D721Med (cell line): Measurements from ENCODE around the gene SYCP1.
"Not testable (repeated sequence)": the region's sequence is repeated elsewhere in the genome, so short reads cannot be mapped to it uniquely, and the experiment has no call there.

Source experiments
- DNase-seq: peaks from one replicate; pipeline ENCODE4 v3.0.0; 2011; ENCODE audit warnings: low spot score; ENCODE audit not compliant: insufficient read length
- FAIRE-seq: peaks from 2 replicates; lab custom pipeline; 2011; peaks lifted over from hg19 to GRCh38; lab: Jason Lieb, UNC
- TF ChIP-seq, protein P1 (sequence below): IDR thresholded peaks from 2 replicates; pipeline ENCODE4 v1.5.1; 2012; ENCODE audit warnings: mild to moderate bottlenecking, control low read depth; ENCODE audit not compliant: insufficient read depth; ENCODE audit errors: missing control alignments

Gene SYCP1

DNA sequence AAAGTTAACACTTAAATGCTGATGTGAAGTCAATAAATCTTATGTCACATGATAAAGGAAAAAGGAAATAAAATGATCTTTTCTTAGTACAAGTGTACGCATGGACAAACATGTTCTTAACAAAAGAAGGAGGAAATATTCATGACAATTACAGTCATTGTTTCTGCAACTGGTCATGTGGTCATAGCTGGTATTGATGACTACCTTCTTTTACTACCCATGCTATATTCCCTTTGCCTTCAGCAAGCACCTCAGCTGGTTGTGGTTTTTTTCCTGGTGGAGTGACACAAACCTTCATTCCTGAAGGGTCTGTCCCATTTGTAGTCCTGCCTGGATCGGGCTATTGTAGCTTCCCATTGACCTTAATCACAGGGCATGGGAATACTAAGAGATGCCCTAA is 151.5 kb downstream of the SYCP1 start:
- no peak for DNase-seq
- FAIRE-seq, result no peak
- TF ChIP-seq, protein P1, sequence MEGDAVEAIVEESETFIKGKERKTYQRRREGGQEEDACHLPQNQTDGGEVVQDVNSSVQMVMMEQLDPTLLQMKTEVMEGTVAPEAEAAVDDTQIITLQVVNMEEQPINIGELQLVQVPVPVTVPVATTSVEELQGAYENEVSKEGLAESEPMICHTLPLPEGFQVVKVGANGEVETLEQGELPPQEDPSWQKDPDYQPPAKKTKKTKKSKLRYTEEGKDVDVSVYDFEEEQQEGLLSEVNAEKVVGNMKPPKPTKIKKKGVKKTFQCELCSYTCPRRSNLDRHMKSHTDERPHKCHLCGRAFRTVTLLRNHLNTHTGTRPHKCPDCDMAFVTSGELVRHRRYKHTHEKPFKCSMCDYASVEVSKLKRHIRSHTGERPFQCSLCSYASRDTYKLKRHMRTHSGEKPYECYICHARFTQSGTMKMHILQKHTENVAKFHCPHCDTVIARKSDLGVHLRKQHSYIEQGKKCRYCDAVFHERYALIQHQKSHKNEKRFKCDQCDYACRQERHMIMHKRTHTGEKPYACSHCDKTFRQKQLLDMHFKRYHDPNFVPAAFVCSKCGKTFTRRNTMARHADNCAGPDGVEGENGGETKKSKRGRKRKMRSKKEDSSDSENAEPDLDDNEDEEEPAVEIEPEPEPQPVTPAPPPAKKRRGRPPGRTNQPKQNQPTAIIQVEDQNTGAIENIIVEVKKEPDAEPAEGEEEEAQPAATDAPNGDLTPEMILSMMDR, result no peak

DNA sequence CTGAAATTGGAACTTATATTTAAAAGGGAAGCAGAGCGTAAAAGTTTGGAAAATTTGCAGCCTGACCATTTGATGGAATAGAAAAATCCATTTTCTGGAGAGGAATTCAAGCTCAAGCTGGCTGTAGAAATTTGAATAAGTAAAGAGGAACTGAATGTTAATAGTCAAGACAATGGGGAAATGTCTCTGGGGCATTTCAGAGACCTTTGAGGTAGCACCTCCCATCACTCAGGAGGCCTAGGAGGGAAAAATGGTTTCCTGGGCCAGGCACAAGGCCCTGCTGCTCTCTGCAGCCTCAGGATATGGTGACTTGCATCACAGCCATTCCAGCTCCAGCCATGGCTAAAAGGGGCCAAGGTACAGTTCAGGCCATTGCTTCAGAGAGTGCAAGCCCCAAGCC is 157.3 kb downstream of the SYCP1 start:
- TF ChIP-seq, protein P1, result no peak
- DNase-seq (no peak), FAIRE-seq (no peak)

DNA sequence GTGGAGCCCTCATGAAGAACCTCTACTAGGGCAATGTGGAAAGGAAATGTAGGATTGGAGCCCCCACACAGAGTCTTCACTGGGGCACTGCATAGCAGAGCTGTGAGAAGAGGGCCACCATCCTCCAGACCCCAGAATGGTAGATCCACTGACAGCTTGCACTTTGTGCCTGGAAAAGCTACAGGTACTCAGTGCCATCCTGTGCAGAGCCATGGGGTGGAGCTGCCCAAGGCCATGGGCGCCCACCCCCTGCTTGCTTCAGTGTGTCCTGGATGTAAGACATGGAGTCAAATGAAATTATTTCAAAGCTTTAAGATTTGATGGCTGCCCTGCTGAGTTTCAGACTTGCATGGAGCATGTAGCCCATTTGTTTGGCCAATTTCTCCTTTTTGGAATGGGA is 157.8 kb downstream of the SYCP1 start:
- TF ChIP-seq, protein P1, result no peak
- FAIRE-seq (no peak), DNase-seq (no peak)

DNA sequence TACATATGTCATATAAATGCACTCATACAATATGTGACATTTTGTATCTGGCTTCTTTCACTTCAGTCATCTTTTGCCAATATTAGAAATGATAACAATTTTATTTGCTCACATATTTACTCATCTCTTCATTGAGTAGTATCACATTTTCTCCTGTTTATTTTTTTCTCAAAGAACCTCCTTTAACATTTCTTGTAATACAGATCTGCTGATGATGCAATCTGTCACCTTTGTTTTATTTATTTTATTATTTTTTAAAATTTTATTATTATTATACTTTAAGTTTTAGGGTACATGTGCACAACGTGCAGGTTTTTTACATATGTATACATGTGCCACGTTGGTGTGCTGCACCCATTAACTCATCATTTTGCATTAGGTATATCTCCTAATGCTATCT is 159.1 kb downstream of the SYCP1 start:
- no peak for DNase-seq
- FAIRE-seq, result no peak
- TF ChIP-seq, protein P1, result no peak

DNA sequence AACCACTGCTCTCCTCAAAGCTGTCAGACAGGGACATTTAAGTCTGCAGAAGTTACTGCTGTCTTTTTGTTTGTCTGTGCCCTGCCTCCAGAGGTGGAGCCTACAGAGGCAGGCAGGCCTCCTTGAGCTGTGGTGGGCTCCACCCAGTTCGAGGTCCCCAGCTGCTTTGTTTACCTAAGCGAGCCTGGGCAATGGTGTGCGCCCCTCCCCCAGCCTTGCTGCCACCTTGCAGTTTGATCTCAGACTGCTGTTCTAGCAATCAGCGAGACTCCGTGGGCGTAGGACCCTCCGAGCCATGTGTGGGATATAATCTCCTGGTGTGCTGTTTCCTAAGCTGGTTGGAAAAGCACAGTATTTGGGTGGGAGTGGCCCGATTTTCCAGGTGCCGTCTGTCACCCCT is 164.9 kb downstream of the SYCP1 start:
- not testable (repeated sequence) for DNase-seq, FAIRE-seq

DNA sequence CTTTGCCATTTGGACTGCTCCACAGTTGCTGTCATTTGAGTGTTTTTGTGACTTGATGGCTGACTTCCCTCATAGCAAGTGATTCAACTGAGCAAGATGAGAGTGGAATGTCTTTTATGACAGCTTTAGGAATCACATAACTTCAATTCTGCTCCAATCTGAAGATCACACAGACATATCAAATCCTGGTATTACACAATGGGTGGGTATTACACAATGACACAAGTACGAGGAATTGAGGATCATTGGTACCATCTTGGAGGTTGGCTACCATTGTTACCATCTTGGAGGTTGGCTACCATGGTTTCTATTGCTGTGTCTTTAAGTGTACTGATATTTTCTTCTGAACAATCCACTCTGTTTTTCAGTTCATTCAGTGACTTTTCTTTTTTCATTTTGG is 166.5 kb downstream of the SYCP1 start:
- FAIRE-seq, result no peak
- DNase-seq, result no peak
- TF ChIP-seq, protein P1, result no peak

DNA sequence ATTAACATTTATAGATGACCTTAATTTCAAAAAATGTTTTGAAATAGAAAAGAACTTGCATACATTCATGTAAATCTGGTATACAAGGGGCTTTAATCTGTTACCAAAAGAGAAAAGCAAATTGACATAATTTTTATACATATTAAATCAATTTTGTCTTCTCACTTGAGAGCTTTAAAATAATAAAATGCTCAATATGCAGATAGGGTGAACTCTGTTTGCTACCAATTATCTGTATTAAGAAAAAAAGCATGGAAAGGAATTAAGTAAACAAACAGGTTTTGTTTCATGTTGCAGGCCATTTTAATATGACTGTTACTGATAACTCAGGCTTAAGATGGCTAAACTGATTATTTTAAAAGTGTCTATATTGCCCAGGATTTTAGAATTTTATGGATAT is 168.9 kb downstream of the SYCP1 start:
- DNase-seq (no peak), FAIRE-seq (no peak)
- TF ChIP-seq, protein P1, result no peak

DNA sequence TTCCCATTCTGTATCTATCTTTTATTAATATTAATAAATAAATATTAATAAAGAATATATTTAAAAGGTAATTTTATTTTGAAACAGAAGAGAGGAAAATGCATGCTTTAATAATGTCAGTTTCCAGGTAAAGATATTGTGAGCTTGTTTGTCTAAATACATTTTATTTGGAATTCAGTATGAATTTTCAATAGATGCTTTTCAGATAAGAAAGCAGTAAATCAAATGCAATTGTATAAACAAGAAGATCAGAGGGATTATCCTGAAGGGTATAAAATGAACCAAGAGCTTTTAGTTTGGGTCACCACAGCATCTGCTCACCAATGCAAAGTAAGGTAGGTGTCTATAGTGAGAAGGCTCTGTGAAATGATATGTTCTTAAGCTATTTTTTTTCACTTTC is 174.9 kb downstream of the SYCP1 start, which contains the start of gene TSHB:
TSHB (plus strand) TSS at position 301 of the 400 bp plus-strand sequence. CDS start 3,537 bp downstream, outside the sequence.
- FAIRE-seq (peak; percentile 29), DNase-seq (no peak)
- TF ChIP-seq, protein P1, result no peak
